HepG2 (cell line): ENCODE data around the gene DPY19L3. TPM values are rescaled to one million over a fixed set of nuclear protein-coding genes. Genes with fewer than 3 reads are reported as not detected.

Experiments used
- ATAC-seq: fragments of 200-7000 bp; cut with Tn5 transposase; 3 replicates; pipeline ENCODE4 v1.9.1; 2020; ENCODE audit warnings: mild to moderate bottlenecking, moderate library complexity
- BruUV-seq: library from RNA; stranded (reverse); fragments of 400-500 nt; replicated peaks from 2 replicates; lab custom pipeline; 2021; lab: Mats Ljungman, UMichigan
- CTCF ChIA-PET: fragments of 300-600 bp; formaldehyde crosslinking; extraction: SDS; loops from one replicate; lab custom pipeline; 2021; ENCODE audit warnings: low total read pairs, inconsistent platforms, low intra/inter-chr PET ratio; lab: Yijun Ruan, JAX
- POLR2A ChIA-PET: fragments of 350-600 bp; sonication (Branson Sonifier 250); formaldehyde crosslinking; loops from one replicate; lab custom pipeline; 2020; ENCODE audit warnings: antibody characterized with exemption, inconsistent platforms; lab: Yijun Ruan, JAX
- DNase-seq: peaks from one replicate; pipeline ENCODE4 v3.0.0-alpha.2; 2015; ENCODE audit warnings: low spot score
- FAIRE-seq: peaks from 3 replicates; lab custom pipeline; 2011; peaks lifted over from hg19 to GRCh38; lab: Jason Lieb, UNC
- H2AFZ ChIP-seq: one replicate; pipeline ENCODE4 v1.6.1; 2011; ENCODE audit warnings: low read length, inconsistent platforms
- H3K27ac ChIP-seq: fragments of 300-600 bp; 3 replicates; pipeline ENCODE4 v1.8.0; 2011; ENCODE audit warnings: mixed run types, mild to moderate bottlenecking, mixed read lengths, low read length, inconsistent platforms; ENCODE audit not compliant: insufficient read depth; ENCODE audit errors: extremely low read length
- H3K27me3 ChIP-seq, 2 experiments: fragments of 200-600 bp in 1 of 2; 2 replicates in 1 of 2; 3 replicates in 1 of 2; pipeline versions ENCODE4 v1.6.0 to v1.8.0; 2011; ENCODE audit warnings: low read length in 2 of 2, mild to moderate bottlenecking in 2 of 2, moderate library complexity in 2 of 2, inconsistent platforms in 1 of 2; ENCODE audit not compliant: insufficient read depth in 2 of 2, control insufficient read depth in 1 of 2
- H3K36me3 ChIP-seq, 2 experiments: fragments of 200-600 bp in 1 of 2; replicated peaks in 1 of 2; 2 replicates in 1 of 2; 3 replicates in 1 of 2; pipeline versions ENCODE4 v1.5.1 to v1.8.0; 2011; ENCODE audit warnings: low read length in 2 of 2, inconsistent platforms in 1 of 2; ENCODE audit not compliant: insufficient read depth in 2 of 2, control insufficient read depth in 1 of 2
- H3K4me1 ChIP-seq: 2 replicates; pipeline ENCODE4 v1.5.1; 2012; ENCODE audit warnings: low read length, inconsistent platforms; ENCODE audit not compliant: insufficient read depth
- H3K4me2 ChIP-seq: 2 replicates; pipeline ENCODE4 v1.6.0; 2011; ENCODE audit warnings: low read depth, low read length, inconsistent platforms
- H3K4me3 ChIP-seq, 3 experiments: fragments of 200-600 bp in 1 of 3; sonication (generic), shearing (Covaris generic) in 1 of 3; replicated peaks in 1 of 3; 2 replicates each; pipeline ENCODE4 v1.5.1; 2011 to 2016; ENCODE audit warnings: low read length in 3 of 3, inconsistent platforms in 2 of 3, low read depth in 2 of 3, mild to moderate bottlenecking in 2 of 3, control low read depth in 1 of 3, mixed read lengths in 1 of 3; ENCODE audit not compliant: insufficient read depth in 1 of 3
- H3K79me2 ChIP-seq: one replicate; pipeline ENCODE4 v1.6.1; 2011; ENCODE audit warnings: low read length, inconsistent platforms; ENCODE audit not compliant: insufficient read depth
- H3K9ac ChIP-seq: 2 replicates; pipeline ENCODE4 v1.6.0; 2011; ENCODE audit warnings: mild to moderate bottlenecking, low read depth, low read length, inconsistent platforms; ENCODE audit not compliant: insufficient read depth
- H3K9me3 ChIP-seq: 2 replicates; pipeline ENCODE4 v1.5.1; 2012; ENCODE audit warnings: mild to moderate bottlenecking, low read length
- H4K20me1 ChIP-seq: 2 replicates; pipeline ENCODE4 v1.6.0; 2011; ENCODE audit warnings: inconsistent platforms, mild to moderate bottlenecking, low read length, moderate library complexity; ENCODE audit not compliant: insufficient read depth
- BATF2 ChIP-seq: sonication (generic); formaldehyde crosslinking; IDR thresholded peaks from 2 replicates; pipeline ENCODE4 v1.8.0; 2022; ENCODE audit warnings: mild to moderate bottlenecking, missing genetic modification reagents, moderate library complexity
- CHD2 ChIP-seq: IDR thresholded peaks from 2 replicates; pipeline ENCODE4 v1.6.1; 2011; ENCODE audit warnings: low read depth, low read length, improper control_type of control experiment
- ESRRA ChIP-seq: sonication (generic); formaldehyde crosslinking; IDR thresholded peaks from 2 replicates; pipeline ENCODE4 v1.5.1; 2020; ENCODE audit warnings: mild to moderate bottlenecking, low read depth, missing genetic modification reagents
- GTF3A ChIP-seq: sonication (generic); formaldehyde crosslinking; conservative IDR thresholded peaks from 2 replicates; pipeline ENCODE4 v1.4.0; 2020; ENCODE audit warnings: mild to moderate bottlenecking, missing genetic modification reagents
- KLF12 ChIP-seq: sonication (generic); formaldehyde crosslinking; IDR thresholded peaks from 2 replicates; pipeline ENCODE4 v1.4.0; 2020; ENCODE audit warnings: missing genetic modification reagents, borderline replicate concordance
- NR2F1 ChIP-seq, 2 experiments: fragments of 450-650 bp in 1 of 2; formaldehyde crosslinking in 1 of 2; IDR thresholded peaks; 2 replicates each; pipeline versions ENCODE4 v1.5.0 to v1.6.1; 2016 to 2020; ENCODE audit warnings: mild to moderate bottlenecking in 1 of 2, missing compliant biosample characterization in 1 of 2, missing genetic modification reagents in 1 of 2, moderate library complexity in 1 of 2
- REPIN1 ChIP-seq: sonication (generic); formaldehyde crosslinking; IDR thresholded peaks from 2 replicates; pipeline ENCODE4 v1.8.0; 2022; ENCODE audit warnings: missing genetic modification reagents, low read depth, mild to moderate bottlenecking, borderline replicate concordance
- TEAD2 ChIP-seq: sonication (generic); formaldehyde crosslinking; IDR thresholded peaks from 2 replicates; pipeline ENCODE4 v1.9.0; 2021; ENCODE audit warnings: missing genetic modification reagents
- ZBTB8A ChIP-seq: sonication (generic); formaldehyde crosslinking; IDR thresholded peaks from 2 replicates; pipeline ENCODE4 v1.4.0; 2020; ENCODE audit warnings: mild to moderate bottlenecking, low read depth, missing genetic modification reagents, borderline replicate concordance
- ZKSCAN8 ChIP-seq: IDR thresholded peaks from 2 replicates; pipeline ENCODE4 v1.6.1; 2016; ENCODE audit warnings: borderline replicate concordance, missing genetic modification reagents, missing compliant biosample characterization
- ZNF260 ChIP-seq: sonication (generic); formaldehyde crosslinking; IDR thresholded peaks from 2 replicates; pipeline ENCODE4 v1.4.0; 2020; ENCODE audit warnings: missing genetic modification reagents, low read depth, mild to moderate bottlenecking, borderline replicate concordance
- ZNF639 ChIP-seq: conservative IDR thresholded peaks from 2 replicates; pipeline ENCODE4 v1.6.1; 2018; ENCODE audit warnings: missing genetic modification reagents
- WGBS: methylation state at CpG from one replicate; pipeline ENCODE4 v1.1.6; 2017; ENCODE audit warnings: low lambda C conversion rate; 5-methylcytosine and 5-hydroxymethylcytosine counted together
- in situ Hi-C: cut with HindIII; loops from 2 replicates; pipeline ENCODE4 v1.10.0; 2017; ENCODE audit warnings: low pct_unique_long_range_greater_than_20kb; ENCODE audit not compliant: extremely low pct_ligation_motif_present
- intact Hi-C: fragments of 100-400 bp; cut with micrococcal nuclease; formaldehyde crosslinking; loops from one replicate; pipeline ENCODE4 v1.10.0; 2022; ENCODE audit not compliant: unreplicated experiment
- polyA plus RNA-seq, 8 experiments: library from polyadenylated mRNA; depleted of rRNA in 3 of 8; stranded (reverse) in 7 of 8; unstranded in 1 of 8; fragments of >200 nt; fragmentation: Illumina TruSeq in 4 of 8; extraction: Trizol in 4 of 8; gene quantifications; 2 replicates each; pipeline versions ENCODE4 v1.2.1 to v1.2.3, GENCODE V29; 2011 to 2016; ENCODE audit warnings: low read depth in 4 of 8, missing spikeins in 1 of 8, mixed read lengths in 1 of 8; ENCODE audit not compliant: insufficient read depth in 1 of 8
- total RNA-seq, 5 experiments: library from RNA; depleted of rRNA; stranded (reverse); fragments of >200 nt; fragmentation: Illumina TruSeq; extraction: Trizol; gene quantifications; 2 replicates each; pipeline ENCODE4 v1.2.3, GENCODE V29; 2016; ENCODE audit warnings: low read depth in 1 of 5
- TF ChIP-seq, protein P1 (sequence below): sonication (generic); formaldehyde crosslinking; IDR thresholded peaks from 2 replicates; pipeline ENCODE4 v1.5.0; 2020; ENCODE audit warnings: missing genetic modification reagents, mild to moderate bottlenecking, borderline replicate concordance
- TF ChIP-seq, protein P2 (sequence below): IDR thresholded peaks from 2 replicates; pipeline ENCODE4 v1.6.1; 2016; ENCODE audit warnings: low read depth, control low read depth

The DPY19L3 gene
- total and polyA plus RNA-seq, 2 of the 13 experiments (the other 11 are each of a cell fraction or from before 2014, with no cell fraction given), result 21.6 to 25.2 TPM

DNA sequence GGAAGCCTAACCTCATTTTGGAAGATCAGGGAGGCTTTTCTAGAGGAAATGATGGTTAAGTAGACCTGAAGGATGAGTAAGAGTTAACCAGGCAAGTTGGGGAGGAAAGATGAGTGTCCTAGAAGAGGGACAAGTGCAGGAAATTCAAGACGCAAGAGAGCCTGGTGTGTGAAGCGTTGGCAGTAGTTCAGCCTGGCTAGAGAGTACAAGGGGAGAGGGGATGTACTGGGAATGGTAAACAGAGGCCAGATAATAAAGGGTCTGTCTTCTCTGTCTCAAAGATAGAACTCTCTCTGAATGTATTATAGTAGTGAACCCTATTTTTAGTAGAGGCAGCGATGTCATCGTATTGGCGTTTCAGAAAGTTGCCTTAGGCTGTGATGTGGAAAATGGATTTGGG is 9.7 kb downstream of the DPY19L3 start:
- ATAC-seq (no peak), DNase-seq (no peak), FAIRE-seq (no peak)
- over 99% methylated on average over 5 of the region's 5 CpGs for WGBS
- Histone ChIP-seq H3K4me2 (no peak overlapping the region), H3K9ac (no peak overlapping the region), H3K4me3 (no peak overlapping the region), H3K27me3 (no peaks in the 10 kb centered on the region; a peak in 1 of 5 replicates), H2AFZ (no peak overlapping the region), H3K36me3 (peaks cover 11 to 45% of the 10 kb centered on the region in 2 experiments; a peak in 4 of 5 replicates), H3K4me1 (peaks cover 6% of the 10 kb centered on the region; the same call in 1 of the 2 replicates), H3K27ac (no peak overlapping the region), H3K9me3 (no peaks in the 10 kb centered on the region), H3K79me2 (no peaks in the 10 kb centered on the region), H4K20me1 (no peaks in the 10 kb centered on the region)
- in situ Hi-C loops (no loop called here), intact Hi-C loops (no loop called here)
- ChIA-PET POLR2A (no interaction called here), CTCF (no interaction called here)
- no TSS peak for BruUV-seq
- TF ChIP-seq GTF3A (CRISPR knock-in tag) (no peak), TEAD2 (no peak), ESRRA (CRISPR knock-in tag) (no peak), ZBTB8A (CRISPR knock-in tag) (no peak), ZKSCAN8 (CRISPR knock-in tag) (no peak), ZNF639 (no peak), REPIN1 (CRISPR knock-in tag) (no peak), BATF2 (CRISPR knock-in tag) (no peak), ZNF260 (CRISPR knock-in tag) (no peak), NR2F1 (CRISPR knock-in tag; IDR thresholded peaks at IDR 0.05) (no peak), KLF12 (CRISPR knock-in tag) (no peak), CHD2 (no peak)
- TF ChIP-seq, protein P1, sequence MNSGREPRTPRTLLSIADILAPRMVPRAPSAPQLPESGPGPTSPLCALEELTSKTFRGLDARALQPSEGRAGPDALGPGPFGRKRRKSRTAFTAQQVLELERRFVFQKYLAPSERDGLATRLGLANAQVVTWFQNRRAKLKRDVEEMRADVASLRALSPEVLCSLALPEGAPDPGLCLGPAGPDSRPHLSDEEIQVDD (CRISPR knock-in tag), result no peak
- TF ChIP-seq, protein P2, sequence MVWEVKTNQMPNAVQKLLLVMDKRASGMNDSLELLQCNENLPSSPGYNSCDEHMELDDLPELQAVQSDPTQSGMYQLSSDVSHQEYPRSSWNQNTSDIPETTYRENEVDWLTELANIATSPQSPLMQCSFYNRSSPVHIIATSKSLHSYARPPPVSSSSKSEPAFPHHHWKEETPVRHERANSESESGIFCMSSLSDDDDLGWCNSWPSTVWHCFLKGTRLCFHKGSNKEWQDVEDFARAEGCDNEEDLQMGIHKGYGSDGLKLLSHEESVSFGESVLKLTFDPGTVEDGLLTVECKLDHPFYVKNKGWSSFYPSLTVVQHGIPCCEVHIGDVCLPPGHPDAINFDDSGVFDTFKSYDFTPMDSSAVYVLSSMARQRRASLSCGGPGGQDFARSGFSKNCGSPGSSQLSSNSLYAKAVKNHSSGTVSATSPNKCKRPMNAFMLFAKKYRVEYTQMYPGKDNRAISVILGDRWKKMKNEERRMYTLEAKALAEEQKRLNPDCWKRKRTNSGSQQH (CRISPR knock-in tag), result no peak
